ENCODE measurements around the gene BRSK2. TPM values are rescaled to one million over a fixed set of nuclear protein-coding genes. Genes with fewer than 3 reads are reported as not detected.

Gene BRSK2
- total RNA-seq, 1 donor from 2014 or later = 4.0 TPM

- Mint-ChIP-seq H3K4me1 (ENCODE audit: unreplicated experiment) (no peaks in the 10 kb centered on the region), H3K36me3 (ENCODE audit: low read depth, unreplicated experiment) (no peaks in the 10 kb centered on the region), H3K4me3 (ENCODE audit: unreplicated experiment) (no peak overlapping the region), H3K27me3 (ENCODE audit: unreplicated experiment) (no peaks in the 10 kb centered on the region), H3K9me3 (ENCODE audit: unreplicated experiment) (no peaks in the 10 kb centered on the region), H3K27ac (ENCODE audit: unreplicated experiment) (no peak overlapping the region)
- no peak for DNase-seq (ENCODE audit: low spot score)
- no peak for TF ChIP-seq CTCF (IDR thresholded peaks at IDR 0.05; ENCODE audit: unreplicated experiment)
Observed at GRCh38 chr11:1436468-1437039, 46.8 kb downstream of the BRSK2 start.

- peaks cover 2% of the 10 kb centered on the region for H3K27me3 Mint-ChIP-seq (ENCODE audit: unreplicated experiment)
- H3K4me3 Mint-ChIP-seq (ENCODE audit: unreplicated experiment) = no peak overlapping the region
- no peaks in the 10 kb centered on the region for H3K9me3 Mint-ChIP-seq (ENCODE audit: unreplicated experiment)
- H3K27ac Mint-ChIP-seq (ENCODE audit: unreplicated experiment) = no peak overlapping the region
- no peak for TF ChIP-seq CTCF (IDR thresholded peaks at IDR 0.05; ENCODE audit: unreplicated experiment)
- DNase-seq (ENCODE audit: low spot score) = no peak
- no peaks in the 10 kb centered on the region for H3K4me1 Mint-ChIP-seq (ENCODE audit: unreplicated experiment)
- H3K36me3 Mint-ChIP-seq (ENCODE audit: low read depth, unreplicated experiment) = no peaks in the 10 kb centered on the region
Observed at GRCh38 chr11:1437500-1437899, 47.8 kb downstream of the BRSK2 start.

- Mint-ChIP-seq H3K27ac (ENCODE audit: unreplicated experiment) (no peak overlapping the region), H3K27me3 (ENCODE audit: unreplicated experiment) (peaks cover 2% of the 10 kb centered on the region), H3K36me3 (ENCODE audit: low read depth, unreplicated experiment) (no peaks in the 10 kb centered on the region), H3K4me3 (ENCODE audit: unreplicated experiment) (no peak overlapping the region), H3K9me3 (ENCODE audit: unreplicated experiment) (no peaks in the 10 kb centered on the region), H3K4me1 (ENCODE audit: unreplicated experiment) (no peaks in the 10 kb centered on the region)
- no peak for DNase-seq (ENCODE audit: low spot score)
- no peak for TF ChIP-seq CTCF (IDR thresholded peaks at IDR 0.05; ENCODE audit: unreplicated experiment)
Observed at GRCh38 chr11:1438261-1438966, 48.7 kb downstream of the BRSK2 start.

GRCh38 chr11:1438967-1439330, 49.2 kb downstream of the BRSK2 start:
- TF ChIP-seq CTCF (IDR thresholded peaks at IDR 0.05; ENCODE audit: unreplicated experiment) = no peak
- no peaks in the 10 kb centered on the region for H3K36me3 Mint-ChIP-seq (ENCODE audit: low read depth, unreplicated experiment)
- no peak overlapping the region for H3K4me3 Mint-ChIP-seq (ENCODE audit: unreplicated experiment)
- no peak overlapping the region for H3K27ac Mint-ChIP-seq (ENCODE audit: unreplicated experiment)
- H3K4me1 Mint-ChIP-seq (ENCODE audit: unreplicated experiment) = no peaks in the 10 kb centered on the region
- H3K9me3 Mint-ChIP-seq (ENCODE audit: unreplicated experiment) = no peaks in the 10 kb centered on the region
- H3K27me3 Mint-ChIP-seq (ENCODE audit: unreplicated experiment) = peaks cover 2% of the 10 kb centered on the region
- no peak for DNase-seq (ENCODE audit: low spot score)

GRCh38 chr11:1439341-1439740, 49.6 kb downstream of the BRSK2 start:
- Mint-ChIP-seq H3K4me1 (ENCODE audit: unreplicated experiment) (no peaks in the 10 kb centered on the region), H3K27me3 (ENCODE audit: unreplicated experiment) (peaks cover 2% of the 10 kb centered on the region)

More at GRCh38 chr11:1439341-1439740, 49.6 kb downstream of the BRSK2 start:
- TF ChIP-seq CTCF (IDR thresholded peaks at IDR 0.05; ENCODE audit: unreplicated experiment) = no peak
- DNase-seq (ENCODE audit: low spot score) = no peak
- H3K4me3 Mint-ChIP-seq (ENCODE audit: unreplicated experiment) = no peak overlapping the region
- H3K36me3 Mint-ChIP-seq (ENCODE audit: low read depth, unreplicated experiment) = no peaks in the 10 kb centered on the region
- no peak overlapping the region for H3K27ac Mint-ChIP-seq (ENCODE audit: unreplicated experiment)
- H3K9me3 Mint-ChIP-seq (ENCODE audit: unreplicated experiment) = no peaks in the 10 kb centered on the region
